GM19240 (cell line): Measurements from ENCODE around the gene GSTA3.
"Not testable (repeated sequence)": the region's sequence is repeated elsewhere in the genome, so short reads cannot be mapped to it uniquely, and the experiment has no call there.

Experiments
- DNase-seq: peaks from one replicate; pipeline ENCODE4 v3.0.0; 2011; ENCODE audit warnings: low spot score; ENCODE audit not compliant: insufficient read length

The GSTA3 gene

GRCh38 chr6:52914516-52914915 lies 5.0 kb upstream of the GSTA3 start:
- DNase-seq: no peak

- no peak for DNase-seq
Measured at GRCh38 chr6:52910091-52910490, 593 bp upstream of the GSTA3 start.

- DNase-seq: no peak
Measured at GRCh38 chr6:52909131-52909530, 367 bp downstream of the GSTA3 start.

- no peak for DNase-seq
Measured at GRCh38 chr6:52908526-52908925, 972 bp downstream of the GSTA3 start.

GRCh38 chr6:52904562-52905279 lies 4.8 kb downstream of the GSTA3 start:
- no peak for DNase-seq

DNA sequence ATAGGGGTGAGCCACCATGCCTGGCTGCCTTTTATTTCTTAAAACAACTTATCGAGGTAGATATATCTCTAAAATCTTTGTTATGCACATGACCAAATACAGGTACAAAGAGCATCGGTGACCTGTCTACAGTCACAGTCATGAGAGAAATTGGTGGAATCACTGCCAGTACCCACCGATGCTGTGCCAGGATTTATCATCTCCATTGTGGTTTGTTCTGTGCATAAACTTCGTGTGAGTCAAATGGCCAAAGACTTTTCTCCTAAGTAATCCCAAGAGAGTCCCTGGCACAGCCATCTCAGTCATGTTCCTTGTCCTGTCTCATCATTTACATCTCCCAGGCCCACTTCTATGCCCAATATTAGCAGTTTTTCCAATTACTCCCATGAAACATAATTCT lies 9.0 kb downstream of the GSTA3 start:
- DNase-seq: no peak

- not testable (repeated sequence) for DNase-seq
Measured at GRCh38 chr6:52895790-52896189, 13.7 kb downstream of the GSTA3 start.

DNA sequence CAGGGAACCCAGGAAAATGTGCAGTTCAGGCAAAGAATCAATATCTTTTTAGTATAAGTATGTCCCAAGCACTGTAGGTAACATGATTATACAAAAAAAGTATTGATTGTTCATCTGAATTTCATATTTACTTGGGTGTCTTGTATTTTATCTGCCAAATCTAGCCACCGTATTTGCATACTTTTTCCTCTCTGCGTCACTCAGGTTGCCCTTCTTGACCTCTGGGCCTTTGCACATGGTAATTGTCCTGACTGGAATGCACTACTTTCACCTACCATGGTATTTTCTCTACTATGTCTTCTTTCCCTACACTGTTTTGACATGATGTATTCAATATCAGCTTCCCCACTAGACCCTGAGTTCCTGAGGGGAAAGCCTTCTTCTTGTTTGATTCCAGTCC lies 15.2 kb downstream of the GSTA3 start:
- no peak for DNase-seq

- no peak for DNase-seq
Measured at GRCh38 chr6:52893803-52894202, 15.7 kb downstream of the GSTA3 start.

GRCh38 chr6:52893221-52893620 lies 16.3 kb downstream of the GSTA3 start:
- DNase-seq: no peak

DNA sequence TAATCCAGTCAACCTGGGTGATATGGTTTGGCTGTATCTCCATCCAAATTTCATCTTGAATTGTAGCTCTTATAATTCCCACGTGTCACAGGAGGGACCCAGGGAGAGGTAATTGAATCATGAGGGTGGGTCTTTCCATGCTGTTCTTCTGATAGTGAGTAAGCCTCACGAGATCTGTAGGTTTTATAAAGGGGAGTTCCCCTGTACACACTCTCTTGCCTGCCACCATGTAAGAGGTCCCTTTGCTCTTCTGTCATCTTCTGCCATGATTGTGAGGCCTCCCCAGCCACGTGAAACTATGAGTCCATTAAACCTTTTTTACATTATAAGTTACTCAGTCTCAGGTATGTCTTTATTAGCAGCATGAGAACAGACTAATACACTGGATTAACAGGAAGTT lies 19.5 kb downstream of the GSTA3 start:
- no peak for DNase-seq

GRCh38 chr6:52887910-52888524 lies 21.5 kb downstream of the GSTA3 start:
- DNase-seq: no peak

GRCh38 chr6:52881996-52882841 lies 27.3 kb downstream of the GSTA3 start:
- DNase-seq: peak; percentile 65

DNA sequence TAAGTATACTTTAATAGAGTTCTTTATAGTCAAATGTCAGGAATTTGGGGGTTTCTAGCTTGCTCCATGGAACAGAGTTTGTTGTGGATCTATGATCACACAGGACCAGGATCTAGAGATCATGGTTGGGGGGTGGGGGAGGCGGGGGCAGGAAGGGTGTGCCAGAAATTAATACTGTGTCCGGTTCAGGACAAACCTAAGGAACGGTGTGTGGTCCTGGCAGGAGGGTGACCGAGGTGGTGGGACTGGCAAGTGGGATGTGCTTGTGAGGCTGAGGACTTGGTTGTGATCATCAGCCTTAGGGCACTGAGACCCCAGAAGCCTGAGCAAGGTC lies 27.9 kb downstream of the GSTA3 start:
- DNase-seq: no peak

- DNase-seq: no peak
Measured at GRCh38 chr6:52877786-52878185, 31.7 kb downstream of the GSTA3 start.

DNA sequence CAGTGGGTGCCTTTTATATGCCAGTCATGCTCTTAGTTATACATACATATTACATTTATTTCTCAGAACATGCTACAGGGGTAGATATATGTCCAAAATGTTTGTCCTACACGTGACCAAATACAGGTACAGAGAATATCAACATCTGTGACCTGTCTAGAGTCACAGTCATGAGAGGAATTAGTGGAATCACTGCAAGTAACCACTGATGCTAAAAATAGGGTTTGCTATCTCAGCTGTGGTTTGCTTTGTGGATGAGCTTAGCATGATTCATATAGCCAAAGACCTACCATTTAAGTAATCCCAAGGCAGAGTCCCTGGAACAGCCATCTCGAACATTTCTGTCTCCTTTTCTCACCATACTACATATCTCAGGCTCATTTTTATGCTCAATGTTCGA lies 32.3 kb downstream of the GSTA3 start:
- DNase-seq: no peak

DNA sequence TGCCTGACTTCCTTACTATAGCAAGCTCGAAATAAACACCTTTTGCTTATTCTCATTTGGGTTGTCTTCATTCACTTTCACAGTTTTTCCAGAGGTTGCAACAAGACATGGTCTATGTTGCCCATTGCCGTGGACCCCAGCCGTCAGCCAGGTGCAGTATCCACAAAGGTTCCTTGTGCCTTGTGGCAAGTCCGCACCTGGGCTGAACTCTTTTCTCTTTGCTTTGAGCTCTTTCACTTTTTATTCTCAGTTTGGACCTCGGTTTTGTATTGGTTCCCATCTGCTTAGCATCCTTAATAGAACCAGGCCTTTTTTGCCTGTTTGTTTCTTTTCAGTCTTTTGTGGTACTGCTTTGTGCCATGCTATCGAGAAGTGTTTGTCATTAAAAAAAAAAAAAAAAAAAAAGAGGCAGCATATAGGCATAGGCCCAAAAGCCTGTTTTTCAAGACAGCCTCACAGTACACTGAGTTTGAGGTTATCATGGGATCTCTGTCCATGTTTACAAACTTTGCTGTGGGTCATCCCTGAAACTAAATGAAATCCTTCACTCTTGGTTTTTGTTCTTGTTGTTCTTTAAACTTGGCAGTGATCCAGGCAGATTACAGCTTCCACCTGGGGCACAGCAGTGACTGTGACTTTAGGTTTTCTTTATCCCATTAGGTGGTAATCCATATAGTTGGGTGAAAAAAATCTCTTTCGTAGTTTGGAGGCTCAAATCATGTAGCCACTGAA lies 33.3 kb downstream of the GSTA3 start:
- no peak for DNase-seq

GRCh38 chr6:52872031-52872430 lies 37.5 kb downstream of the GSTA3 start:
- no peak for DNase-seq

- DNase-seq: no peak
Measured at GRCh38 chr6:52871621-52872020, 37.9 kb downstream of the GSTA3 start.

DNA sequence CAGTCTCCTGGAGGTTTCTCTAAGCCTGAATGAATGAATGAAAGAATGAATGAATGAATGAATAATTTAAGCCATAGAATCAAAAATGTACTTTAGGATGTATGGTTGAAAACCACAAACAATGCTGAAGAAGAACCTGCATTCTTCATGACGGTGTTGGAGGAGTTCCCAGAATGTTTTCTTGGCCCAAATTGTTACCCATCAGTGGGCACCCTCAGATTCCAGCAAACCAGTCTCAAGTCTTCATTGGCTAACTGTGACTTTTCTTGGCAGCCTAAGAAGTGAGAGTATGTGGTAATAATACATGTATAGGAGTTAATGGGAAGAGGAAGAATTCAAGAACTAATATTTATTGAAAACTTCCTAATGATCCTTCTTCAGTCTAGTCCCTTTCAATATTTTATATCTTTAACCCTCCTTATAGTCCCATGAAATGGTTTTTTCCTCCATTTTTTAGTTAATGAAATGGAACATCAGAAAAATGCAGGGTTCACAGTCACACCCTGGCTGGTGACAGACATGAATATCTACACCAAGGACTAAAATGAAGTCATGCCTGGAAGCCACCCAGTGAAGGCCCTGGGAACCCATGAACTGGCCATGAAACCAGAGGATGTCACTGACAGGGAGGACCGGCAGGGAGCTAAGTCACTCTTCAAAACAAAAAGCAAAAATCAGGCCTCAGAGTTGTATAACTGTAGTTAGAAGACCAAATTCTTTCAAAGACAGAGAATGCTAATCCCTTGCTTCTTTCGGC lies 39.0 kb downstream of the GSTA3 start:
- not testable (repeated sequence) for DNase-seq

DNA sequence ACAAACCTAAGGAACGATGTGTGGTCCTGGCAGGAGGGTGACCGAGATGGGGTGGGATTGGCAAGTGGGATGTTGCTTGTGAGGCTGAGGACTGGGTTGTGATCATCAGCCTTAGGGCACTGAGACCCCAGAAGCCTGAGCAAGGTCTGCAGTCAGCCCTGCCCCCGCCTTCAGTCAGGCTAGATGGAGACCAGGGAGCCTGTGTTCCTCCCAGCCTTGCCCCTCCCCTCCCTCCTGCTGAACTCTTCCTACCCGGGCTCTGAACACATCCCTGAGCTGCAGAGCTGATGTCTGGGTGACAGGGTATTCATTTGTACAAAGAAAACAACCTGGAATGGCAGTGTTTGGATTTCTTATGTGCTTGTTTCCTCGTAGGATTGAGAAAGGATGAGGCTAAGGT lies 40.6 kb downstream of the GSTA3 start:
- DNase-seq: not testable (repeated sequence)
